Nephron progenitor cell (in vitro differentiated cells): ENCODE results near the gene ORMDL3.
"Not testable (repeated sequence)": the region's sequence is repeated elsewhere in the genome, so short reads cannot be mapped to it uniquely, and the experiment has no call there.

Experiments used
- DNase-seq: peaks from one replicate; pipeline ENCODE4 v3.0.0; 2021
- H3K27ac Mint-ChIP-seq: 2 replicates; pipeline ENCODE4 v1.8.0; 2021; ENCODE audit warnings: mild to moderate bottlenecking, moderate library complexity, mixed read lengths
- H3K27me3 Mint-ChIP-seq: 2 replicates; pipeline ENCODE4 v1.8.0; 2021; ENCODE audit warnings: mild to moderate bottlenecking, low read depth, mixed read lengths; ENCODE audit not compliant: poor library complexity
- H3K36me3 Mint-ChIP-seq: 2 replicates; pipeline ENCODE4 v1.8.0; 2021; ENCODE audit warnings: low read depth, mixed read lengths
- H3K4me1 Mint-ChIP-seq: 2 replicates; pipeline ENCODE4 v1.8.0; 2021; ENCODE audit warnings: mixed read lengths
- H3K4me3 Mint-ChIP-seq: 2 replicates; pipeline ENCODE4 v1.8.0; 2021; ENCODE audit warnings: mild to moderate bottlenecking, moderate library complexity, mixed read lengths
- H3K9me3 Mint-ChIP-seq: 2 replicates; pipeline ENCODE4 v1.8.0; 2021; ENCODE audit warnings: mild to moderate bottlenecking, moderate library complexity, mixed read lengths
- TF ChIP-seq, protein P1 (sequence below): fragments of 200-600 bp; sonication (generic); IDR thresholded peaks from 2 replicates; pipeline ENCODE4 v1.5.0; 2021; ENCODE audit warnings: antibody characterized with exemption

The ORMDL3 gene

GRCh38 chr17:39949028-39949427, 21.6 kb upstream of the ORMDL3 start:
- Mint-ChIP-seq H3K4me3 (no peak overlapping the region), H3K27ac (peak overlapping the region; percentile 83), H3K36me3 (no peaks in the 10 kb centered on the region), H3K27me3 (peaks cover 13% of the 10 kb centered on the region), H3K4me1 (peaks cover 73% of the 10 kb centered on the region), H3K9me3 (no peaks in the 10 kb centered on the region)
- TF ChIP-seq, protein P1, sequence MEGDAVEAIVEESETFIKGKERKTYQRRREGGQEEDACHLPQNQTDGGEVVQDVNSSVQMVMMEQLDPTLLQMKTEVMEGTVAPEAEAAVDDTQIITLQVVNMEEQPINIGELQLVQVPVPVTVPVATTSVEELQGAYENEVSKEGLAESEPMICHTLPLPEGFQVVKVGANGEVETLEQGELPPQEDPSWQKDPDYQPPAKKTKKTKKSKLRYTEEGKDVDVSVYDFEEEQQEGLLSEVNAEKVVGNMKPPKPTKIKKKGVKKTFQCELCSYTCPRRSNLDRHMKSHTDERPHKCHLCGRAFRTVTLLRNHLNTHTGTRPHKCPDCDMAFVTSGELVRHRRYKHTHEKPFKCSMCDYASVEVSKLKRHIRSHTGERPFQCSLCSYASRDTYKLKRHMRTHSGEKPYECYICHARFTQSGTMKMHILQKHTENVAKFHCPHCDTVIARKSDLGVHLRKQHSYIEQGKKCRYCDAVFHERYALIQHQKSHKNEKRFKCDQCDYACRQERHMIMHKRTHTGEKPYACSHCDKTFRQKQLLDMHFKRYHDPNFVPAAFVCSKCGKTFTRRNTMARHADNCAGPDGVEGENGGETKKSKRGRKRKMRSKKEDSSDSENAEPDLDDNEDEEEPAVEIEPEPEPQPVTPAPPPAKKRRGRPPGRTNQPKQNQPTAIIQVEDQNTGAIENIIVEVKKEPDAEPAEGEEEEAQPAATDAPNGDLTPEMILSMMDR: no peak
- no peak for DNase-seq

- H3K9me3 Mint-ChIP-seq, H3K4me3 Mint-ChIP-seq: not testable (repeated sequence)
Observed at GRCh38 chr17:39948489-39948828, 21.1 kb upstream of the ORMDL3 start.

DNA sequence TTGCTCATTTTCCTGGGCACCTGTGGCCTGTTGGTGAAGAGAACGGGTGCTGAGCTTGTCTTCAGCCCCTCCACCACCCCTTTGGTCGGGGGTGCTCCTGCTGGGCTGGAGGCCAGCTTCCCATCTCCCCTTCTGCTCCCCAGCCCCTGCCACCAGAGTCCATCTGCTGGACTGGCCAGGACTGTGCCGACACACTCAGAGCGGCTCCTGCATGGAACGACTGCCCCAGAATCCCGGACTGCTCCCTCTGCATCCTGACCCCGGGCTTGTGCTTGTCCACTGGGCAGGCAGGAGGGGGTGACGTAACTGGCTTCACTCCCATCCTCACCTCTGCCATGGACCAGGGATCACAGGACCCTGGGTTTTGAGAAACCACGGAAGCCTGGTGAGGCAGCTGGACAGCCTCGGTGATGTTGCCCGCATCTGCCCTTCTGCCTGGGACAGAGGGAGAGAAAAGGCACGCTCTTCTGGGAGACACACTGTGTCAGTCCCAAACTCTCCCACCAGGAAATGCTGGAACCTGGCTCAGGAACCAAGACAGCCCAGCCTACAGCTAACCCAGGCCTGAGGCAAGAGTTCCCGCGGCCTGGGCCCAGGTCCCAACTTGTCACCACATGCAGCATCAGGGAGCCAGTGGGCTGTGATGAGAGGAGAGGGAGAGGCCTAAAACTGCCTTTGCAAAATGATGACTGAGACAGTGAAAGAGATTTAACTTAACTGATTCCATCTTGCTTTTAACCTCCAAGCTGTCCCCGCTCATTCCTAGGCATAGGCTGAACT, 19.3 kb upstream of the ORMDL3 start:
- Mint-ChIP-seq H3K9me3 (no peaks in the 10 kb centered on the region), H3K4me1 (peaks cover 72% of the 10 kb centered on the region), H3K4me3 (no peak overlapping the region), H3K27ac (peak overlapping the region; percentile 71), H3K36me3 (no peaks in the 10 kb centered on the region), H3K27me3 (peaks cover 13% of the 10 kb centered on the region)
- DNase-seq: no peak
- TF ChIP-seq, protein P1: no peak

More at GRCh38 chr17:39948489-39948828, 21.1 kb upstream of the ORMDL3 start:
- not testable (repeated sequence) for DNase-seq, H3K36me3 Mint-ChIP-seq
- Mint-ChIP-seq H3K27me3 (peaks cover 13% of the 10 kb centered on the region), H3K27ac (peak overlapping the region; percentile 83), H3K4me1 (peaks cover 70% of the 10 kb centered on the region)

- H3K4me1 Mint-ChIP-seq: peaks cover 71% of the 10 kb centered on the region
- peaks cover 9% of the 10 kb centered on the region for H3K27me3 Mint-ChIP-seq
- TF ChIP-seq, protein P1: no peak
- H3K9me3 Mint-ChIP-seq: no peaks in the 10 kb centered on the region
- no peak overlapping the region for H3K27ac Mint-ChIP-seq
- no peaks in the 10 kb centered on the region for H3K36me3 Mint-ChIP-seq
- no peak for DNase-seq
- H3K4me3 Mint-ChIP-seq: no peak overlapping the region
Observed at GRCh38 chr17:39944393-39944711, 17.0 kb upstream of the ORMDL3 start.

DNA sequence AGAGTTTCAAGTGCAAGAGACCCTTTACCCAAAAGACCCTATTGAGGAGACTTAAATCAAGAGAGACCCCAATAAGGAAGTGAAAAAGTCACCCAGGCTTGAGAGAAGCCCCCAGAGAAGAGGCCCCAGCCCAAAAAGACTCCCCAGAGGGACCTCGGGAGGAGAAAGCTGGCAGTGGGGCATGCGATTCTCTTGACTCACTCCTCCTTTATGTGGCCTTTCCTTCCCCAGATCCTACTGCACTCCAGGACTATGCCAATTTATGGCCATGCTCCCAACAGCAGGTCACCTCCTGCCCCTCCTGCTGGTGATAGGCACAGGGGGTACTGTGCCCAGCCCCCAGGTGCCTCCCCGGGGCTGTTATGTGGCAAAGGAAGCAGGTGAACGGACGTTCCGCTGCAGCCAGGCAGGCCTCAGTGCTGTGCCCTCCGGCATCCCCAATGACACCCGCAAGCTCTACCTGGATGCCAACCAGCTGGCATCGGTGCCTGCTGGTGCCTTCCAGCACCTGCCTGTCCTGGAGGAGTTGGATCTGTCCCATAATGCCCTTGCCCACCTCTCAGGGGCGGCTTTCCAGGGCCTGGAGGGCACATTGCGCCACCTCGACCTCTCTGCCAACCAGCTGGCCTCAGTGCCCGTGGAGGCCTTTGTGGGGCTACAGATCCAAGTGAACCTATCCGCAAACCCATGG, 16.4 kb upstream of the ORMDL3 start:
- TF ChIP-seq, protein P1: no peak
- no peak overlapping the region for H3K27ac Mint-ChIP-seq
- no peak for DNase-seq
- peaks cover 71% of the 10 kb centered on the region for H3K4me1 Mint-ChIP-seq
- peaks cover 9% of the 10 kb centered on the region for H3K27me3 Mint-ChIP-seq
- H3K4me3 Mint-ChIP-seq: no peak overlapping the region
- no peaks in the 10 kb centered on the region for H3K9me3 Mint-ChIP-seq
- H3K36me3 Mint-ChIP-seq: no peaks in the 10 kb centered on the region

DNA sequence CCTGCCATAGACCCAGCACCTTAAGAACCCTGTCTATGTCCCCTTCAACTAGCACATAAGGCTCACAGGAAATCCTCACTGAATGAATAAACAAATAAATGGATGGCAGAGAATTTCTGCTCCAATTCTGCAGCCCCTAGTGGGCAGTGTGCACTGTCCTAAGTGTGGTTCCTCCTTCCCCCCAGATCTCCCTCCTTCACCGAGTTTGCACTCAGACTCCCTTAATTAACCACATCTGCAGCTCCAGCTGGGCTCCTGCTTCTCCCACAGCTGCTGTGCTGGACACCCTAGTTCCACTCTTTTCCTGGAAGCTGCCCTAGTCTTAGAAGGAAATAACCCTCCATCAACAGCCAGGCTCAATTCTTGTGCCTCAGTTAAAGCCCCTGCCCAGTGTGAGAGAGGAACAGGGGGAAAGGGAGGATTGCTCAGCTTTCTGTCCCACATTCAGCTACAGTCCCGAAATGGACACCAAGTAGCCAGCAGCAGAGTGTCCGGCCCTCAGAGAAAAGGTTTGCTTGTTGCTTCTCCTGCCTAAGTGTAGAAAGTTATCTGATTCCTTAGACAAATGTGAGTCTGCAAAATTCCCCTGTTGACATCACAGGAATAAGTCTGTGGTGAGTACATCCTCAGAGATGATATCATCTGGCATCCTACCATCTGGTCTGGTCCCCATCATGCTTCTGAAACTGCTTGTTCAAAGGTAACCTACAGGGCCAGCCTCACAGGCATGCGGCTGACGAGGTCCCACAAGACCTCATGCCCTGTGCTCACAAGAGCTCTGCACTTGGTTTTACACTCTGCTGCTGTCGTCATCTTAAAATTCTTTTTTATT, 12.4 kb upstream of the ORMDL3 start:
- no peak for DNase-seq
- H3K27ac Mint-ChIP-seq: no peak overlapping the region

More for the DNA sequence above, 12.4 kb upstream of the ORMDL3 start:
- H3K27me3 Mint-ChIP-seq: peaks cover 13% of the 10 kb centered on the region
- H3K4me3 Mint-ChIP-seq: no peak overlapping the region
- H3K9me3 Mint-ChIP-seq: no peaks in the 10 kb centered on the region
- peaks cover 70% of the 10 kb centered on the region for H3K4me1 Mint-ChIP-seq
- no peaks in the 10 kb centered on the region for H3K36me3 Mint-ChIP-seq
- TF ChIP-seq, protein P1: peak; percentile 24
